AG20443 (cell line): ENCODE results near the gene COX7B2.

ENCODE experiments used
- DNase-seq: peaks from one replicate; pipeline ENCODE4 v3.0.0; 2012; ENCODE audit warnings: low spot score, mixed read lengths

COX7B2 gene

DNA sequence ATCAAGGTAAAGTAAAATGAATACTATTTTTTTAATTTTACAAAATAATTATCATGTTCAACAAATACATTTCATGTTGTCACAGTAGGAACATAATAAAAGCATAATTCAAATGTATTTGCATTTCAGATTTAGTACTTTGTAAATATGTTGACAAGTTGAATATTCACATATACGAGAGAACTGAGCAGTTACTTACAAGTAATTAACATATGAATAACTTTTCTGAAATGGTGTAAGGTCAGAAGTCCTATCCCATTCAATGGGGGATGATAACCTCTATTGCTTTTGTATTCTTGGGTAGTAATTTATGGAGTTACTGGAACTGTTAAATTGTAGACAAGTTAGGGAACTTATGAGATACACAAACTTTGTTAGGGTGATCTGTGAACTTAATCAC, 191.1 kb downstream of the COX7B2 start:
- no peak for DNase-seq

GRCh38 chr4:46715468-46715867, 193.6 kb downstream of the COX7B2 start:
- no peak for DNase-seq

- DNase-seq: no peak
Measured at GRCh38 chr4:46698891-46699290, 210.2 kb downstream of the COX7B2 start.
